Muscle layer of colon (tissue), 2 donors: ENCODE measurements around the gene KRT17.

ENCODE experiments used
- H3K27ac ChIP-seq: one replicate; pipeline ENCODE4 v1.7.0; 2013; ENCODE audit warnings: low read depth, mild to moderate bottlenecking, low read length, moderate library complexity
- H3K27me3 ChIP-seq, 2 donors: one replicate each; pipeline ENCODE4 v1.7.0; 2013; ENCODE audit warnings: low read length in 2 of 2, mild to moderate bottlenecking in 2 of 2; ENCODE audit not compliant: insufficient read depth in 2 of 2, control insufficient read depth in 1 of 2
- H3K36me3 ChIP-seq: one replicate; pipeline ENCODE4 v1.7.0; 2013; ENCODE audit warnings: mild to moderate bottlenecking, low read length; ENCODE audit not compliant: insufficient read depth
- H3K4me1 ChIP-seq: one replicate; pipeline ENCODE4 v1.7.0; 2013; ENCODE audit warnings: mild to moderate bottlenecking, low read length; ENCODE audit not compliant: insufficient read depth
- H3K4me3 ChIP-seq, 2 donors: one replicate each; pipeline ENCODE4 v1.7.0; 2013; ENCODE audit warnings: low read length in 2 of 2, low read depth in 1 of 2, mild to moderate bottlenecking in 1 of 2, moderate library complexity in 1 of 2
- H3K9ac ChIP-seq: one replicate; pipeline ENCODE4 v1.7.0; 2013; ENCODE audit warnings: low read length
- H3K9me3 ChIP-seq: one replicate; pipeline ENCODE4 v1.7.0; 2013; ENCODE audit warnings: mild to moderate bottlenecking, low read length
- donor health status: abdominal sarcoma.
- donor health status: Adenocarcinoma of cecum.

Gene KRT17

DNA sequence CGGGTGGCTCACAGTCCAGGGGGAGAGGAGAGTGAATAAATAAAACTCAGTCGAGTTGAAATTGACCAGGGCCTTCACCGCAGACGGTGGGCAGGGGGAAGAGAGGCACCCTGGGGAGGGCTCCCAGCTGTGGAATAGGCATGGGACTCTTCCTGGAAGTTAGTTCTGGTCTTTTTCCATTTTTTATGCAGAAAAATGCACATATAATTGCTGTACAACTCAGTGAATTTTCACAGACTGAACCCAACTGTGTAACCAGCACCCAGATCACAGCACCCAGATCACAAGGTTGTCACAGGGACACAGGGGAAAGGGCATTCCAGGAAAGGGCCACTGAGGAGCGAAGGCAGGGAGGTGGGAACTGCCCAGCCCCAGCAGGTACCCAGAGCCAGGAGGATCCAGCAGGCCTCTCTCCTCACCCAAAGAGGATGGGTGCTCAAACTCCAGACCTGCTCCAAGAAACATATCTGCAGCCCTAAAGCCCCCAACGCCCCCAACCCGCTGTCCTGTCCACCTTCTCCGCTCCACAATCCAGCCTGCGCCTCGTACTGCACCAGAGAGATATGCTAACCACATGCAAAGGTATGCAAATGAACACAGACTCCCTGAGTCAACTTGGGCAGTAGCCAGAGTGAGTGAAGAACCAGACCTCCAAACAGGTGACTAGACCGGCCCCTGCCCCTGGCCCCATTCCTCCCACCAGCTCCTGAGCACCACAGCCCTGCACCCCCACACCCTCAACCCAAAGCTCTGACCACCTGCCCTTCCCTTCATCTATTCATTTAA is 35.2 kb upstream of the KRT17 start:
- no peak overlapping the region for H3K9ac ChIP-seq
- H3K36me3 ChIP-seq, result no peaks in the 10 kb centered on the region
- H3K27me3 ChIP-seq, result no peaks in the 10 kb centered on the region
- H3K9me3 ChIP-seq, result no peaks in the 10 kb centered on the region
- no peak overlapping the region for H3K27ac ChIP-seq
- H3K4me3 ChIP-seq, result no peak overlapping the region
- no peaks in the 10 kb centered on the region for H3K4me1 ChIP-seq

DNA sequence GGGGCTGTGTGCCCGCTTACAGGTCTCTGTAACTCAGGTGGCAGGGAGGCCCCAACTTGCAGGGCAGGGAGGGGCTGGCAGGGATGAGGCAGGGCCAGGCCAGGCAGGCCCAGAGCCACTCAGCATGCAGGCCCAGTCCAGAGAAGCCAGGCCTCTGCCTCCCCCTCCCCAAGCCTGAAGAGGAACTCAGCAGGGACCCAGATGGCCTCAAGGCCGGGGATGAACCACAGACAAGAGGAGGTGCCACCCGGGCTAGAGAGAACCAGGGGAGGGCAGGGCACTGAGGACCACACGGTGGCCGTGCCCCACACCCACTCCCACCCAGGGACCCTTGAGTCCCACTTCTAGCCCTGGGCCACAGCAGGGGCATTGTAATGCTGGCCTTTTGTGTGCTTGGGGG is 34.5 kb upstream of the KRT17 start:
- H3K9ac ChIP-seq, result no peak overlapping the region

GRCh38 chr17:41657936-41658335 is 33.6 kb upstream of the KRT17 start:
- H3K27me3 ChIP-seq, result no peaks in the 10 kb centered on the region
- H3K9ac ChIP-seq, result no peak overlapping the region
- no peaks in the 10 kb centered on the region for H3K9me3 ChIP-seq
- no peak overlapping the region for H3K4me3 ChIP-seq
- H3K36me3 ChIP-seq, result no peaks in the 10 kb centered on the region
- H3K4me1 ChIP-seq, result no peaks in the 10 kb centered on the region
- no peak overlapping the region for H3K27ac ChIP-seq

More for the DNA sequence above, 34.5 kb upstream of the KRT17 start:
- Histone ChIP-seq H3K4me1 (no peaks in the 10 kb centered on the region), H3K9me3 (no peaks in the 10 kb centered on the region), H3K36me3 (no peaks in the 10 kb centered on the region), H3K27me3 (no peaks in the 10 kb centered on the region), H3K27ac (no peak overlapping the region), H3K4me3 (no peak overlapping the region)

GRCh38 chr17:41657176-41657754 is 32.9 kb upstream of the KRT17 start:
- Histone ChIP-seq H3K9me3 (no peaks in the 10 kb centered on the region), H3K4me3 (no peak overlapping the region), H3K36me3 (no peaks in the 10 kb centered on the region), H3K27me3 (no peaks in the 10 kb centered on the region), H3K27ac (no peak overlapping the region), H3K4me1 (no peaks in the 10 kb centered on the region), H3K9ac (no peak overlapping the region)

- Histone ChIP-seq H3K9me3 (no peaks in the 10 kb centered on the region), H3K4me3 (no peak overlapping the region), H3K4me1 (no peaks in the 10 kb centered on the region), H3K36me3 (no peaks in the 10 kb centered on the region), H3K27me3 (no peaks in the 10 kb centered on the region), H3K27ac (no peak overlapping the region), H3K9ac (no peak overlapping the region)
Measured at GRCh38 chr17:41656249-41657023, 32.1 kb upstream of the KRT17 start.

DNA sequence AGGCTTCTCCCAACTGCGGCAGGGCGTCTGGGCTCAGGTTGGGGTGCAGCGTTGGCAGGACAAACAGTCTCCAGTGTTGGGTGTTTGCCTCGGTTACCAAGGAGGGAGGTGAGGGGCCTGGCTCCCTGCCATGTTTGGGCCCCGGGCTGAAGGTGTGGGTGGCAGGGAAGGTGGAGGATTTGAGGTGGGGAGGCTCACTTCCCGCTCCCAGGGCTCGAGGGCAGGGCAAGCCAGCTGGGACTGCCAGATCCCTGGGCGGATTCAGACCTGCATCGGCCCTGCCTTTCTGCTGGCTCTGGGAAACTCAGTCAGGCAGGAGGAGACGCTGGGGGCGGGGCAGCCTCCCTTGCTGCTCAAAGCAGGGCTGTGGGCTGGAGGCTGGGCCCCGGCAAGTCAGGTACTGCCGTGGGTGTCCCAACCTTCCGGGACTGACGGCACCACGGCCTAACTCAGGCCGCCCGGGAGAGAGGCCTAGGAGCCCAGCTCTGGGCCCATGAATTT is 31.3 kb upstream of the KRT17 start:
- Histone ChIP-seq H3K27ac (no peak overlapping the region), H3K4me3 (no peak overlapping the region), H3K4me1 (peaks cover 3% of the 10 kb centered on the region), H3K36me3 (no peaks in the 10 kb centered on the region), H3K27me3 (no peaks in the 10 kb centered on the region), H3K9ac (no peak overlapping the region), H3K9me3 (no peaks in the 10 kb centered on the region)

DNA sequence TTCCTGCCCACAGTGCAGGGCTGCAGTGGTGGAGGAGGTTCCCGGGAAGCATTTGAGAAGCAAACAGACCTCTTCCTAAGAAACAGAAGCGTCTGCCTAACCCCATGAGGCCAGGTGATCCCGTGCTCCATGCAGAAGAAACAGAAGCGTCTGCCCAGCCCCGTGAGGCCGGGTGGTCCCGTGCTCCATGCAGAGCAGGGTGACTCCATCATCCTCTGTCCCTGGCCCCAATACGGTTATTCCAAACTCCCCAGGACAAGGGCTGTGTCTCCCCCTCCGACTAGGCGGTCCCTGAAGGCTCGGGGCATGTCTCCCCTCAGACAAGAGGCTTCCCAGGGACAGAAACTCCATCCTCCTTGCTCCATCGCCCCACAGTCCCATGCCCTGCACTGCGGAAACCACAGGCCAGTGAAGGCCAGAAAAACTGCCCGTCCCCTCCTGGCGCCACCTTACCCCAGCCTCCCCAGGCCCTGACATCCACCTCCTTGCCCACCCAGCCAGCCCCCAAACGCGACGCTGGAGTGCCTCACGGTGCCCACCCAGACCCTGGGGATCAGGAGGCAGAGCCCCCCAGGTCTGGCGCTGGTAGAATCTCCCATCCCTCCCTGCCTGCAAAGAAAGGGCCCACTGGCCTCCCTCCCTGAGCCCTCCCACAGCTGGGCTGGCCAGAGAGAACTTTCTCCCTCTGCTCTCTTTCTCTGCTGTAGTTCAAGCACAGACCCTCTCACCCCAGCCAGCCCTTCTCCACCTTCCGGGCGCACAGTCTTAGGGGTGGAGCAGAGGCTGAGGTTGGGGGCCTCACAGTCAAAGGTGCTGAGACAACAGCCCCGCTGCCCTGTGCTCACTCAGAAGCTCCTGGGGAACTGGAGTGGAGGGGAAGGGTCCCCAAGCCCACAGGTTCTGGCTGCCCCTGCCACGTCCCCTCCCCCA is 30.6 kb upstream of the KRT17 start:
- H3K4me3 ChIP-seq, result no peak overlapping the region
- H3K27ac ChIP-seq, result no peak overlapping the region
- no peaks in the 10 kb centered on the region for H3K27me3 ChIP-seq
- no peaks in the 10 kb centered on the region for H3K9me3 ChIP-seq
- peaks cover 3% of the 10 kb centered on the region for H3K4me1 ChIP-seq
- H3K9ac ChIP-seq, result no peak overlapping the region
- no peaks in the 10 kb centered on the region for H3K36me3 ChIP-seq

DNA sequence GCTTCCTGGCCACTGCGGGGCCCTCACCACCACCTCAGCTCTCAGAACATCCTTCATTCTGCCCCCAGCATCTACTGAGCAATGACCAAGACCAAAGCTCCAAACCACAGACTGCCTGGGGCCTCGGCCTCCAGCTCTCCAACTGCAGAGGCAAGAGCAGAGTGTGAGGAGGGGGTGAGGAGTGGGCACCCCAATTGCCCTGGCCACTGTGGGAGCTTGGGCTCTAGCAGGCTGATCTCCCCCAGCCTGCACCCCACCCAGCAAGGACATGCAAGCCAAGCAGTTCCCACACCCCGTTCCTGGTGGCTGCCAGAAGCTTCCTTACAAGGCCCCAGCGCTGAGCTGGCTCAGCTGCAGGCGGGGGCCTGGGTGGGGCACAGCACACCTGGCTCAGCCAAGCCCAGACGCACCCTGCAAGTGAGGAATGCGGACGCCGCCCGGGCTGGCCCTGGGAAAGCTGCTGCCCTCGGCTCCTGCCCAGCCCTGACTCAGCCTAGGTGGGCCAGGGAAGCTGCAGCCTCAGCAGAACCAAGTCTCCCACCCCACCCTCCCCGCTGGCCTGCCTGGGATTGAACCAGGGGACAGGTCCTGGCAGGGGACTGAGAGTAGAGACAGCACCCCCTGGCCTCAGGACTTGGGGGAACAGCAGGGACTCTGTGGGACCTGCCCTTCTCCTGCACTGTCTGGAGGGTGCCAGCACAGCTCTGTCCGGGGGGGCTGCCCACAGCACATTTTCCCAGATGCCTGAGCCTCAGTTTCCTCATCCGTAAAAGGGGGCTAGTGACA is 29.7 kb upstream of the KRT17 start:
- H3K27ac ChIP-seq, result no peak overlapping the region
- no peak overlapping the region for H3K4me3 ChIP-seq
- no peaks in the 10 kb centered on the region for H3K27me3 ChIP-seq
- no peaks in the 10 kb centered on the region for H3K36me3 ChIP-seq
- H3K4me1 ChIP-seq, result peaks cover 3% of the 10 kb centered on the region
- no peak overlapping the region for H3K9ac ChIP-seq
- H3K9me3 ChIP-seq, result no peaks in the 10 kb centered on the region

GRCh38 chr17:41653421-41653820 is 29.0 kb upstream of the KRT17 start:
- H3K4me1 ChIP-seq, result peaks cover 6% of the 10 kb centered on the region
- no peaks in the 10 kb centered on the region for H3K9me3 ChIP-seq
- H3K27me3 ChIP-seq, result no peaks in the 10 kb centered on the region
- H3K9ac ChIP-seq, result no peak overlapping the region
- no peak overlapping the region for H3K4me3 ChIP-seq
- H3K27ac ChIP-seq, result no peak overlapping the region
- H3K36me3 ChIP-seq, result no peaks in the 10 kb centered on the region

DNA sequence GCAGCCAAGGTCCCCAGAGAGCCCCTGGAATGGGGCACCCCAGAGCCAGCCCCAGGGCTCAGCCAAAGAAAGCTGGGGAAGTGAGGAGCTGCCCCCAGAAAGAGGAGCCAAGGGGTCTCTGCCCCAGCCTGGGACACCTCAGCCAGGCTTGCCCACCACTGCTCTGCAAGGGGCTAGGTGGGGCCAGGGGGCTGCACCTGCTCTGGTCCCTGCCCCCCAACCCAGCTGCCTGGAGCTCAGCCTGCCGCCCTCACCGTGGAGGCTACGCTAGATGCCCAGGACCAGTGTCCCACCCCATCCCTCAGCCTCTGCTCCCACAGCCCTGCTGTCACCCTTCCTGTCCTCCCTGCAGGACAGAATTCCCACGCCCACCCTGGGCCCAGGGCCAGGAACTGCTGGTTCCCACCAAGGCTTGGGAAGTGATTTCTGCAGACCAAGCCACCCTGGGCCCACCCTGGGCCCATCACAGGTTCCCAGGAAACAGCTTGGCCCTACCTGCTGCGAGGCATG is 28.1 kb upstream of the KRT17 start:
- Histone ChIP-seq H3K27me3 (no peaks in the 10 kb centered on the region), H3K36me3 (no peaks in the 10 kb centered on the region), H3K9me3 (no peaks in the 10 kb centered on the region), H3K27ac (no peak overlapping the region), H3K9ac (no peak overlapping the region), H3K4me3 (no peak overlapping the region), H3K4me1 (peaks cover 15% of the 10 kb centered on the region)
